GM12891 (cell line): Measurements from ENCODE around the gene CDK15.
"Not testable (repeated sequence)": the region's sequence is repeated elsewhere in the genome, so short reads cannot be mapped to it uniquely, and the experiment has no call there.

ENCODE experiments used
- PAX5 ChIP-seq: IDR thresholded peaks from 2 replicates; pipeline ENCODE4 v1.6.1; 2011; ENCODE audit warnings: low read length, moderate library complexity, mild to moderate bottlenecking; ENCODE audit not compliant: insufficient read depth, severe bottlenecking
- POLR2A ChIP-seq: IDR thresholded peaks from 2 replicates; pipeline ENCODE4 v1.6.1; 2011; ENCODE audit warnings: low read depth, low read length, control low read depth
- POLR2AphosphoS5 ChIP-seq: IDR thresholded peaks from 2 replicates; pipeline ENCODE4 v1.6.1; 2011; ENCODE audit warnings: low read depth, low read length, control low read depth
- TAF1 ChIP-seq: IDR thresholded peaks from 2 replicates; pipeline ENCODE4 v1.6.1; 2011; ENCODE audit warnings: low read depth, low read length, control low read depth

DNA sequence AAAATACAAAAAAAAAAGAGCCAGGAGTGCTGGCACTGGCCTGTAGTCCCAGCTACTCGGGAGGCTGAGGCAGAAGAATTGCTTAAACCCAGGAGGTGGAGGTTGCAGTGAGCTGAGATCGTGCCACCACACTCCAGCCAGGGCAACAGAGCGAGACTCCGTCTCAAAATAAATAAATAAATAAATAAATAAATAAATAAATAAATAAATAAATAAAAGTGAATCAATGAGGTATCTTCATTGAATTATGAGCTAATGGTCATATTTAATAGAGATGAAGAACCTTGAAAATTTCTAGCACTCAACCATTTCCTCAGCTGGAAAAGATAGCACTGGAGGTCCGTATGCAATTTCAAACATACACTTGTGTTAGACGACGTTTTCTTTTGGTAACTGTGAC lies 41.9 kb upstream of the CDK15 start:
- not testable (repeated sequence) for TF ChIP-seq POLR2A, TAF1, PAX5, POLR2AphosphoS5
